GM23338 (cell line): ENCODE data around the gene RIIAD1. TPM values are rescaled to one million over a fixed set of nuclear protein-coding genes. Genes with fewer than 3 reads are reported as not detected.

ENCODE experiments used
- ATAC-seq: fragments of 200-7000 bp; cut with Tn5 transposase; 3 replicates; pipeline ENCODE4 v1.9.1; 2020
- DNase-seq: peaks from one replicate; pipeline ENCODE4 v3.0.0-alpha.2; 2015; ENCODE audit warnings: low spot score
- H2AFZ ChIP-seq: fragments of 200-600 bp; sonication (generic); 2 replicates; pipeline ENCODE4 v1.8.0; 2016; ENCODE audit warnings: antibody characterized with exemption, mild to moderate bottlenecking, moderate library complexity
- H3F3A ChIP-seq: fragments of 200-600 bp; sonication (generic); replicated peaks from 2 replicates; pipeline ENCODE4 v1.8.0; 2017; ENCODE audit warnings: antibody characterized with exemption, mixed run types, low read depth
- H3K27ac ChIP-seq: fragments of 200-600 bp; sonication (generic); 2 replicates; pipeline ENCODE4 v1.6.1; 2016; ENCODE audit warnings: low read depth
- H3K27me3 ChIP-seq: fragments of 200-600 bp; sonication (generic); 2 replicates; pipeline ENCODE4 v1.8.0; 2016; ENCODE audit warnings: mild to moderate bottlenecking, mixed run types, moderate library complexity; ENCODE audit not compliant: insufficient read depth
- H3K36me3 ChIP-seq: fragments of 200-600 bp; sonication (generic); 2 replicates; pipeline ENCODE4 v1.8.0; 2016; ENCODE audit warnings: mild to moderate bottlenecking; ENCODE audit not compliant: insufficient read depth
- H3K4me1 ChIP-seq: fragments of 200-600 bp; sonication (generic); 2 replicates; pipeline ENCODE4 v1.8.0; 2016; ENCODE audit warnings: mild to moderate bottlenecking, moderate library complexity; ENCODE audit not compliant: insufficient read depth
- H3K4me2 ChIP-seq: fragments of 200-600 bp; sonication (generic); 2 replicates; pipeline ENCODE4 v1.7.1; 2017; ENCODE audit warnings: mixed run types
- H3K4me3 ChIP-seq: fragments of 200-600 bp; sonication (generic); 2 replicates; pipeline ENCODE4 v1.6.1; 2016; ENCODE audit warnings: mixed run types
- H3K79me2 ChIP-seq: fragments of 200-600 bp; sonication (generic); replicated peaks from 2 replicates; pipeline ENCODE4 v1.8.0; 2017; ENCODE audit warnings: mild to moderate bottlenecking; ENCODE audit not compliant: insufficient read depth
- H3K9me2 ChIP-seq: fragments of 200-600 bp; sonication (generic); 2 replicates; pipeline ENCODE4 v1.8.0; 2017; ENCODE audit not compliant: insufficient read depth
- H4K20me1 ChIP-seq: fragments of 200-600 bp; sonication (generic); replicated peaks from 2 replicates; pipeline ENCODE4 v1.8.0; 2017; ENCODE audit warnings: mild to moderate bottlenecking; ENCODE audit not compliant: insufficient read depth
- H3K27ac Mint-ChIP-seq: 2 replicates; pipeline ENCODE4 v1.8.0; 2020; ENCODE audit warnings: inconsistent platforms, mild to moderate bottlenecking, moderate library complexity, mixed read lengths
- H3K27me3 Mint-ChIP-seq: 3 replicates; pipeline ENCODE4 v1.8.0; 2022; ENCODE audit warnings: low read depth, mild to moderate bottlenecking, moderate library complexity, mixed read lengths, inconsistent platforms; ENCODE audit not compliant: insufficient read depth, poor library complexity
- H3K36me3 Mint-ChIP-seq: 3 replicates; pipeline ENCODE4 v1.8.0; 2021; ENCODE audit warnings: low read depth, mild to moderate bottlenecking, inconsistent platforms, moderate library complexity, mixed read lengths
- H3K4me1 Mint-ChIP-seq: 3 replicates; pipeline ENCODE4 v1.8.0; 2020; ENCODE audit warnings: mild to moderate bottlenecking, inconsistent platforms, mixed read lengths
- H3K4me3 Mint-ChIP-seq: 3 replicates; pipeline ENCODE4 v1.8.0; 2021; ENCODE audit warnings: moderate library complexity, mild to moderate bottlenecking, inconsistent platforms, mixed read lengths
- H3K9me3 Mint-ChIP-seq: 3 replicates; pipeline ENCODE4 v1.8.0; 2020; ENCODE audit warnings: moderate library complexity, mild to moderate bottlenecking, inconsistent platforms, mixed read lengths
- CREB1 ChIP-seq: fragments of 250-450 bp; sonication (Bioruptor Pico); IDR thresholded peaks from 2 replicates; pipeline ENCODE4 v1.5.0; 2020; ENCODE audit warnings: low read depth, mild to moderate bottlenecking, moderate library complexity
- ETS1 ChIP-seq: IDR thresholded peaks from 2 replicates; pipeline ENCODE4 v1.6.1; 2016; ENCODE audit warnings: antibody characterized with exemption
- JUNB ChIP-seq: IDR thresholded peaks from one replicate; pipeline ENCODE4 v1.6.1; 2016; ENCODE audit warnings: antibody characterized with exemption; ENCODE audit not compliant: unreplicated experiment
- POLR2AphosphoS5 ChIP-seq: IDR thresholded peaks from 2 replicates; pipeline ENCODE4 v1.6.1; 2016; ENCODE audit warnings: antibody characterized with exemption, low read depth
- REST ChIP-seq: IDR thresholded peaks from one replicate; pipeline ENCODE4 v1.6.1; 2018; ENCODE audit warnings: antibody characterized with exemption; ENCODE audit not compliant: unreplicated experiment
- STAT1 ChIP-seq: IDR thresholded peaks from one replicate; pipeline ENCODE4 v1.6.1; 2016; ENCODE audit warnings: antibody characterized with exemption; ENCODE audit not compliant: unreplicated experiment
- ZNF114 ChIP-seq: fragments of 250-450 bp; sonication (Bioruptor Pico); IDR thresholded peaks from 2 replicates; pipeline ENCODE4 v1.5.0; 2020; ENCODE audit warnings: mild to moderate bottlenecking, moderate library complexity
- polyA plus RNA-seq: library from polyadenylated mRNA; unstranded; fragments of >200 nt; fragmentation: Nextera tagmentation; extraction: Ambion mirVana; gene quantifications from 2 replicates; pipeline ENCODE4 v1.2.1, GENCODE V29; 2016
- total RNA-seq: library from RNA; depleted of rRNA; stranded (reverse); fragments of >200 nt; shearing (Covaris generic); gene quantifications from 2 replicates; pipeline ENCODE4 v1.2.3, GENCODE V29; 2014

Gene RIIAD1
- total and polyA plus RNA-seq, 2 experiments from 2014 or later = not detected

- H3K27me3 Mint-ChIP-seq = peaks cover 32% of the 10 kb centered on the region
These were observed 4.3 kb upstream of the RIIAD1 start, which contains the start of gene CELF3 for GRCh38 chr1:151716771-151717631. TSS of gene CELF3 (minus strand) at chr1:151716803. CDS start at chr1:151716020, 783 bp downstream.

GRCh38 chr1:151718011-151718431 lies 3.3 kb upstream of the RIIAD1 start:
- Histone ChIP-seq H3K4me1 (peaks cover 30% of the 10 kb centered on the region), H4K20me1 (0 out of 2 replicates have a peak, but pooled peaks cover 2% of the 10 kb centered on the region), H3K27ac (no peak overlapping the region), H3K79me2 (no peaks in the 10 kb centered on the region), H3K36me3 (no peaks in the 10 kb centered on the region), H3K4me3 (no peak overlapping the region), H2AFZ (no peak overlapping the region), H3F3A (no peaks in the 10 kb centered on the region), H3K4me2 (no peak overlapping the region), H3K27me3 (peaks cover 55% of the 10 kb centered on the region), H3K9me2 (no peaks in the 10 kb centered on the region)
- Mint-ChIP-seq H3K4me1 (peaks cover 32% of the 10 kb centered on the region), H3K4me3 (no peak overlapping the region), H3K27me3 (peaks cover 37% of the 10 kb centered on the region), H3K9me3 (no peaks in the 10 kb centered on the region), H3K36me3 (no peaks in the 10 kb centered on the region), H3K27ac (no peak overlapping the region)
- ATAC-seq = no peak
- DNase-seq = no peak
- no peak for TF ChIP-seq STAT1
- no peak for TF ChIP-seq ETS1
- no peak for TF ChIP-seq CREB1 (CRISPR knock-in tag)
- no peak for TF ChIP-seq POLR2AphosphoS5

More at GRCh38 chr1:151716771-151717631, 4.3 kb upstream of the RIIAD1 start, which contains the start of gene CELF3:
- H3K4me2 ChIP-seq = peak within 1 kb of the TSS; percentile 81
- no peaks in the 10 kb centered on the region for H3F3A ChIP-seq
- TF ChIP-seq JUNB (peak; percentile 97), REST (peak; percentile 87), ZNF114 (no peak), CREB1 (CRISPR knock-in tag) (peak; percentile 62)
- peak within 1 kb of the TSS; percentile 94 for H3K27ac ChIP-seq
- H3K4me3 Mint-ChIP-seq = peak within 1 kb of the TSS; percentile 72
- 0 out of 2 replicates have a peak, but pooled peaks cover 2% of the 10 kb centered on the region for H4K20me1 ChIP-seq
- H3K4me1 ChIP-seq = peaks cover 27% of the 10 kb centered on the region
- ATAC-seq (peak; percentile 25), DNase-seq (peak; percentile 86)
- H3K27me3 ChIP-seq = peaks cover 45% of the 10 kb centered on the region
- no peaks in the 10 kb centered on the region for H3K9me3 Mint-ChIP-seq
- no peaks in the 10 kb centered on the region for H3K79me2 ChIP-seq
- H3K9me2 ChIP-seq = no peaks in the 10 kb centered on the region
- peak within 1 kb of the TSS; percentile 87 for H2AFZ ChIP-seq
- peaks cover 35% of the 10 kb centered on the region for H3K4me1 Mint-ChIP-seq
- peak within 1 kb of the TSS; percentile 64 for H3K4me3 ChIP-seq
- H3K36me3 ChIP-seq = no peaks in the 10 kb centered on the region
- H3K27ac Mint-ChIP-seq = peak within 1 kb of the TSS; percentile 92
- H3K36me3 Mint-ChIP-seq = no peaks in the 10 kb centered on the region
